Activated CD4-positive, alpha-beta T cell treated with anti-CD3 and anti-CD28 coated beads for 36 hours (primary cell): ENCODE data around the gene CLASP1. TPM values are rescaled to one million over a fixed set of nuclear protein-coding genes. Genes with fewer than 3 reads are reported as not detected.
"Not testable (repeated sequence)": the region's sequence is repeated elsewhere in the genome, so short reads cannot be mapped to it uniquely, and the experiment has no call there.

Experiments
- ATAC-seq: fragments of 200-7000 bp; cut with Tn5 transposase; one replicate; pipeline ENCODE4 v1.10.0; 2021; ENCODE audit warnings: mild to moderate bottlenecking, moderate library complexity
- CTCF ChIA-PET: fragments of 350-600 bp; sonication (Branson Sonifier 250); formaldehyde crosslinking; loops from one replicate; lab custom pipeline; 2021; ENCODE audit warnings: antibody characterized with exemption; lab: Charles Lee
- POLR2A ChIA-PET: fragments of 350-600 bp; sonication (Branson Sonifier 250); formaldehyde crosslinking; loops from one replicate; lab custom pipeline; 2021; ENCODE audit warnings: antibody characterized with exemption, inconsistent platforms; lab: Charles Lee
- DNase-seq: peaks from one replicate; pipeline ENCODE4 v3.0.0-alpha.2; 2020
- H3K27ac Mint-ChIP-seq: one replicate; pipeline ENCODE4 v1.8.0; 2021; ENCODE audit warnings: mixed read lengths
- H3K27me3 Mint-ChIP-seq: one replicate; pipeline ENCODE4 v1.8.0; 2021; ENCODE audit warnings: mixed read lengths
- H3K36me3 Mint-ChIP-seq: one replicate; pipeline ENCODE4 v1.8.0; 2021; ENCODE audit warnings: low read depth, mixed read lengths
- H3K4me1 Mint-ChIP-seq: one replicate; pipeline ENCODE4 v1.8.0; 2021; ENCODE audit warnings: mixed read lengths
- H3K4me3 Mint-ChIP-seq: one replicate; pipeline ENCODE4 v1.8.0; 2021; ENCODE audit warnings: mild to moderate bottlenecking, moderate library complexity, mixed read lengths
- H3K9me3 Mint-ChIP-seq: one replicate; pipeline ENCODE4 v1.8.0; 2021; ENCODE audit warnings: low read depth, mixed read lengths
- intact Hi-C, 2 experiments: fragments of 100-400 bp; cut with DNase I in 1 of 2; cut with micrococcal nuclease in 1 of 2; formaldehyde crosslinking; loops; one replicate each; pipeline versions ENCODE4 v1.14.2 to v1.15.1; 2022 to 2024; cut with DNase I, micrococcal nuclease
- total RNA-seq, 2 experiments: library from RNA; stranded (reverse); gene quantifications; one replicate each; pipeline ENCODE4 v1.2.3, GENCODE V29; 2021

CLASP1 gene
- total RNA-seq, 2 experiments from 2014 or later, result 56.8 to 75.6 TPM

- Mint-ChIP-seq H3K27me3 (no peaks in the 10 kb centered on the region), H3K9me3 (no peaks in the 10 kb centered on the region), H3K4me3 (no peak overlapping the region), H3K36me3 (peaks cover 12% of the 10 kb centered on the region), H3K27ac (no peak overlapping the region), H3K4me1 (peaks cover 4% of the 10 kb centered on the region)
- ChIA-PET CTCF (no interaction called here), POLR2A (no interaction called here)
- intact Hi-C loops, result no loop called here
- ATAC-seq (no peak), DNase-seq (no peak)
Measured at GRCh38 chr2:121662656-121663055, 13.4 kb upstream of the CLASP1 start.

- ATAC-seq, result no peak
- ChIA-PET POLR2A (no interaction called here), CTCF (no interaction called here)
- DNase-seq, result no peak
- no peaks in the 10 kb centered on the region for H3K9me3 Mint-ChIP-seq
- H3K36me3 Mint-ChIP-seq, result peaks cover 15% of the 10 kb centered on the region
- H3K27ac Mint-ChIP-seq, result no peak overlapping the region
- intact Hi-C loops, result no loop called here
- no peaks in the 10 kb centered on the region for H3K27me3 Mint-ChIP-seq
- H3K4me3 Mint-ChIP-seq, result no peak overlapping the region
- H3K4me1 Mint-ChIP-seq, result peaks cover 4% of the 10 kb centered on the region
Measured at GRCh38 chr2:121659933-121660332, 10.7 kb upstream of the CLASP1 start.

GRCh38 chr2:121658393-121658792 lies 9.1 kb upstream of the CLASP1 start:
- ATAC-seq, H3K27ac Mint-ChIP-seq, DNase-seq, H3K4me3 Mint-ChIP-seq, H3K9me3 Mint-ChIP-seq, H3K27me3 Mint-ChIP-seq, intact Hi-C loops, POLR2A ChIA-PET: not testable (repeated sequence)
- CTCF ChIA-PET, result interaction anchor here (1.1 kb wide), 1 partner anchor 9 kb away, joined by 3 read pairs; no protein-coding TSS in a partner anchor
- Mint-ChIP-seq H3K4me1 (peaks cover 15% of the 10 kb centered on the region), H3K36me3 (peaks cover 26% of the 10 kb centered on the region)

- POLR2A ChIA-PET, result no interaction called here
- no peak overlapping the region for H3K27ac Mint-ChIP-seq
- ATAC-seq (no peak), DNase-seq (no peak)
- peaks cover 2% of the 10 kb centered on the region for H3K9me3 Mint-ChIP-seq
- H3K4me3 Mint-ChIP-seq, result no peak overlapping the region
- peaks cover 45% of the 10 kb centered on the region for H3K36me3 Mint-ChIP-seq
- peaks cover 39% of the 10 kb centered on the region for H3K4me1 Mint-ChIP-seq
- H3K27me3 Mint-ChIP-seq, result no peaks in the 10 kb centered on the region
- intact Hi-C loops, result no loop called here
- CTCF ChIA-PET, result interaction anchor here (0.7 kb wide), 1 partner anchor 100 kb away, joined by 3 read pairs; no protein-coding TSS in a partner anchor
Measured at GRCh38 chr2:121653035-121653434, 3.8 kb upstream of the CLASP1 start.

DNA sequence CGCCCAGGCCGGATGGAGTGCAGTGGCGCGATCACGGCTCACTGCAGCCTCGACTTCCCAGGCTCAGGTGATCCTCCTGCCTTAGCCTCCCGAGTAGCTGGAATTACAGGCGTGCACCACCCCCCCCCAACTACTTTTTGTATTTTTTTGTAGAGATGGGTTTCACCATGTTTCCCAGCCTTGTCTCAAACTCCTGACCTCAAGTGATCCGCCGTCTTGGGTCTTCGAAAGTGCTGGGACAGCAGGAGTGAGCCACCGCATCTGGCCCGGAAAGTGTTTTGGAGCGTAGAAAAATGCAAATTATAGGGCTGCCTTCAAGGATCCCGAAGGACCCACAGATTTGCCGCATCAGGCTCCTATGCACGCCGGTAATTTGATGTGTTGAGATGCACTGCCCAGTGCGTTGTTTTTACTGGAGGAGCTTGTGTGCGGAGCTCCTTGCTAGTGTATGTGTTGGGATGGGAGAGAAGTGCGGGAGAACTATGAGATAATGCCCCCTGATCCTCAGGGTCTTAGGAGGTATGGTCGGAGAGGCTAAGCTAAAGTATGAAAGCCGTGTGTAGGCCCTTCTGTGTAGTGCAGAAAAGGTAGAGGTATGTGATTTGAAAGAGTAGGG lies 1.2 kb upstream of the CLASP1 start:
- peaks cover 56% of the 10 kb centered on the region for H3K36me3 Mint-ChIP-seq
- peaks cover 2% of the 10 kb centered on the region for H3K9me3 Mint-ChIP-seq
- H3K4me3 Mint-ChIP-seq, result peak overlapping the region; percentile 89
- intact Hi-C loops, result loop anchor here in 1 of 2 experiments (1.0 kb wide), 2 partner anchors 86 to 105 kb away; partner anchors contain the start of genes NIFK and TSN
- peak; percentile 40 for DNase-seq
- H3K27me3 Mint-ChIP-seq, result no peaks in the 10 kb centered on the region
- ChIA-PET CTCF (interaction anchor here (0.6 to 4.1 kb wide), 3 partner anchors 49 to 229 kb away, joined by 3 to 22 read pairs (median 10); partner anchors contain the start of gene RNU4ATAC), POLR2A (interaction anchor here (0.9 to 4.0 kb wide), 8 partner anchors 9 to 124 kb away, joined by 3 to 84 read pairs (median 4); partner anchors contain the start of genes NIFK and RNU4ATAC)
- ATAC-seq, result peak; percentile 2
- H3K27ac Mint-ChIP-seq, result peak overlapping the region; percentile 100
- peaks cover 55% of the 10 kb centered on the region for H3K4me1 Mint-ChIP-seq

DNA sequence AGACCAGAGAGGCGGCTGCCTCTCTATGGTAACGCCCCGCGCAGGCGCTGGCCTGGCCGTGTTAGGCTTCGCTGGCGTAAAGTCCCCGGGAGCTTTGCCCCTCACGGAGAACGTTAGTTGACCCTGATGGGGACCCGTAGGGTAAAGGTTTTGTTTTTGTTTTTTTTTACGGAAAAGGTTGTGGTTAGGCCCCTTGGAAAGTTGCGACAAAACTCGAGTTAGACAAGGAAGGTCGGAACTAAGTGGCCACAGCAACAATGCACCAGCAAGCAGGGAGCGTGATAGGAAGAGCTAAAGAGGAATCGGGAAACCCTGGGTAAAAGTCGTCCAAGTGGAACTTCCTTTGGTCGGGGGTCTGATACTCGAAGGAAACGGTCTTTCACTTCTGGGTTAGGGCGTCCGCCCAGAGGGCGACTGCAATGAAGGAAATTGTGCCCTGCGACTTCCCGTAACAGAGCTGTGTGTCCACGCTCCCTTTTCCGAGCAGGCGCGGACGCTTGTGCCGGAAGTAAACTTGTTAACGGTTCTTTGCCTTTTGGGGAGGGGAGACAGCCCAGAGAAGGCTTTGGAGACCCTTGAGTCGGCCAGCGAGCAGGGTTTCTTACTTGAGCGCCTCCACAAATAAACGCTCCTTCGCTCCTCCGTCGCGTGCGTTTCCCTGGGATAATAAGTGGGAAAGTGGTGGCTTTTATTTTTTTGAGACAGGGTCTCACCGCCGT lies 493 bp upstream of the CLASP1 start:
- H3K4me1 Mint-ChIP-seq, result peaks cover 61% of the 10 kb centered on the region

DNA sequence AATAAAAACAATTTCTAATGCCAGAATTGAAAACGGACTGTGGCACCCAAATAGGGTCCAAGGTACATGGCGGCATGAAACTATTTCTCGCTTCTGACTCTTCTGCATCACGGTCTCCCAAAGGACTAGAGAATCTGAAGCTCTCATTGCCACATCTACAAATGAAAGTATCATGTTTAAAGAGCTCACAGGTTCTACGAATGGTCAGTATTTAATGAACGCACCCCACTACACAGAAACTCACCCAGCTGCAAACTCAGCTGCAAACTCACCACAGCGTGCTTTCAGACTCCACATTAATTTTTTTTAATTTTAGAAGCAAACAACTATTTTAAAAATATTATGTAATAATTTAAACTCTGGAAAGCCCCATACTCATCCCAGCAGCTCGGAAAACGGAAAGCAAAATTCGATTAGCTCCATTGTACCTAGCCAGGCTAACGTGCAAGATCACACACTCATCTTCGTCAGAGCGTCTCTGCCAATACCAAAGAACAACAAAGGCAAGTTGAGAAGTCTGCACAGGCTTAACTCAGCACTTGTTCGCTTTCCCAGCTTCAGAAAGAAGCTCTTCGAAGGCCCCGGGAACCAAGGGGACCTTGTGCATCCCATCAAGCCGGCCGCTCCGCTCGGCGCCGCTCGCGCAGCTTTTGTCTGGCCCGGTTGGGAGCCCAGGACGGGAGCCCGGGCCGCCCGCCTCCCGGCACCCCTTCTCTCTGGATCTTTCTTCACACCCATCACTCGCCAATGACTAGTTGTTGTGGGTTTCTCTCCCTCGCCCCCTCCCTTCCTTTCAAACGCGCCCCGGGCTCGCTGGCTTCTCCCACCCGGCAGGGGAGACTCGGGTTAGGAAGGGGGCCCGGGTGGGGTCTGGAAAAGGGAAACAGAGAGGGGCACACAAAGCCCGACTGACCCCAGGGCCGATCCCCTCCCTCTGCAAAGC lies 785 bp downstream of the CLASP1 start:
- H3K9me3 Mint-ChIP-seq, result no peaks in the 10 kb centered on the region
- ATAC-seq, result peak; percentile 38
- peaks cover 45% of the 10 kb centered on the region for H3K36me3 Mint-ChIP-seq
- peaks cover 56% of the 10 kb centered on the region for H3K4me1 Mint-ChIP-seq
- peak overlapping the region; percentile 89 for H3K4me3 Mint-ChIP-seq
- intact Hi-C loops, result loop anchor here (1.0 to 5.0 kb wide), 8 partner anchors 51 to 246 kb away; partner anchors contain the start of genes RNU4ATAC (in 2 of the 2), NIFK (in 1 of the 2) and TSN (in 1 of the 2)
- no peaks in the 10 kb centered on the region for H3K27me3 Mint-ChIP-seq
- POLR2A ChIA-PET, result interaction anchor here (0.6 to 4.0 kb wide), 4 partner anchors 48 to 117 kb away, joined by 3 to 84 read pairs (median 29); partner anchors contain the start of genes NIFK and RNU4ATAC
- peak overlapping the region; percentile 100 for H3K27ac Mint-ChIP-seq
- CTCF ChIA-PET, result interaction anchor here (0.8 to 4.1 kb wide), 5 partner anchors 14 to 246 kb away, joined by 3 to 22 read pairs (median 4); partner anchors contain the start of gene RNU4ATAC
- DNase-seq, result peak; percentile 71

More for the DNA sequence above, 493 bp upstream of the CLASP1 start:
- ATAC-seq (peak; percentile 95), DNase-seq (peak; percentile 97)
- Mint-ChIP-seq H3K36me3 (peaks cover 55% of the 10 kb centered on the region), H3K27me3 (no peaks in the 10 kb centered on the region), H3K4me3 (peak overlapping the region; percentile 89), H3K27ac (peak overlapping the region; percentile 100), H3K9me3 (peaks cover 2% of the 10 kb centered on the region)
- CTCF ChIA-PET, result interaction anchor here (0.6 to 4.1 kb wide), 8 partner anchors 8 to 474 kb away, joined by 3 to 22 read pairs (median 4); partner anchors contain the start of gene RNU4ATAC
- POLR2A ChIA-PET, result interaction anchor here (0.6 to 4.0 kb wide), 13 partner anchors 8 to 309 kb away, joined by 3 to 84 read pairs (median 4); partner anchors contain the start of genes NIFK and RNU4ATAC
- intact Hi-C loops, result loop anchor here (1.0 to 5.0 kb wide), 8 partner anchors 50 to 247 kb away; partner anchors contain the start of genes NIFK (in 2 of the 2), RNU4ATAC (in 2 of the 2) and TSN (in 2 of the 2)

- peak overlapping the region; percentile 47 for H3K27ac Mint-ChIP-seq
- intact Hi-C loops, result loop anchor here in 1 of 2 experiments (5.0 kb wide), 1 partner anchor 245 kb away; no protein-coding TSS in a partner anchor
- CTCF ChIA-PET, result interaction anchor here (0.9 kb wide), 1 partner anchor 73 kb away, joined by 3 read pairs; no protein-coding TSS in a partner anchor
Measured at GRCh38 chr2:121647396-121647795, 1.9 kb downstream of the CLASP1 start.

GRCh38 chr2:121644715-121645114 lies 4.5 kb downstream of the CLASP1 start:
- Mint-ChIP-seq H3K27me3 (no peaks in the 10 kb centered on the region), H3K4me1 (peaks cover 43% of the 10 kb centered on the region), H3K4me3 (no peak overlapping the region), H3K27ac (no peak overlapping the region), H3K36me3 (peaks cover 29% of the 10 kb centered on the region), H3K9me3 (no peaks in the 10 kb centered on the region)
- intact Hi-C loops, result loop anchor here in 1 of 2 experiments (5.0 kb wide), 1 partner anchor 242 kb away; no protein-coding TSS in a partner anchor
- POLR2A ChIA-PET, result no interaction called here
- CTCF ChIA-PET, result no interaction called here
- DNase-seq (no peak), ATAC-seq (no peak)

More at GRCh38 chr2:121647396-121647795, 1.9 kb downstream of the CLASP1 start:
- Mint-ChIP-seq H3K27me3 (no peaks in the 10 kb centered on the region), H3K4me3 (peak overlapping the region; percentile 89), H3K36me3 (peaks cover 42% of the 10 kb centered on the region), H3K4me1 (peaks cover 52% of the 10 kb centered on the region), H3K9me3 (no peaks in the 10 kb centered on the region)
- DNase-seq (no peak), ATAC-seq (no peak)
- POLR2A ChIA-PET, result interaction anchor here (0.6 to 1.3 kb wide), 2 partner anchors 29 to 89 kb away, joined by 3 read pairs; partner anchors contain the start of gene NIFK

DNA sequence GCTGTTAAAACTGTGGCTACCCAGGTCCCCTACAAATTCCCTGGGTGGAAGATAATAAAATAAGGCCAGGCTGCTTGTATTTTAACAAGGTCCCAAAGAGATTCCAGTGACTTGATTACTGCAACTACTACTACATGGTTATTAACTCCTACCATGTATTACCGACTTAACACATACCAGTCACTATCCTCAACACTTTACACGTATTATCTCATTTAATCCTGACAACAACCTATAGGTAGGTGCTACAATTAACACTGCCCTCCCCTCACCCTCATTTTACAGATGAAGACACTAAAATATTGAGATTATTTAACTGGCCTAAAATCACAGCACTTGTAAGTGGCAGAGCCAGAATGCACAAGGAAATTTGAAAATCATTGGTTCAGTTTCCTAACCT lies 5.4 kb downstream of the CLASP1 start:
- peaks cover 43% of the 10 kb centered on the region for H3K4me1 Mint-ChIP-seq
- no peaks in the 10 kb centered on the region for H3K9me3 Mint-ChIP-seq
- no peak overlapping the region for H3K4me3 Mint-ChIP-seq
- CTCF ChIA-PET, result interaction anchor here (1.6 kb wide), 1 partner anchor 12 kb away, joined by 3 read pairs; no protein-coding TSS in a partner anchor
- intact Hi-C loops, result no loop called here
- no peaks in the 10 kb centered on the region for H3K27me3 Mint-ChIP-seq
- POLR2A ChIA-PET, result no interaction called here
- H3K27ac Mint-ChIP-seq, result peak overlapping the region; percentile 4
- no peak for ATAC-seq
- DNase-seq, result no peak
- H3K36me3 Mint-ChIP-seq, result peaks cover 33% of the 10 kb centered on the region
